Spleen (tissue), 7 donors: ENCODE results near the gene SASH1.

Source experiments
- CTCF ChIP-seq, 11 experiments: fragments of 200-600 bp in 7 of 11; fragments of 450-650 bp in 4 of 11; sonication (generic) in 4 of 11; IDR thresholded peaks in 8 of 11; conservative IDR thresholded peaks in 3 of 11; 1 replicate in 7 of 11; 2 replicates in 4 of 11; pipeline versions ENCODE4 v1.4.0 to v1.8.0; 2016 to 2021; ENCODE audit warnings: antibody characterized with exemption in 11 of 11, inconsistent platforms in 4 of 11, mild to moderate bottlenecking in 1 of 11
- POLR2A ChIP-seq, 3 donors: fragments of 450-650 bp; IDR thresholded peaks; one replicate each; pipeline ENCODE4 v1.5.1; 2017; ENCODE audit warnings: antibody characterized with exemption in 3 of 3, mild to moderate bottlenecking in 1 of 3
- donor health status: DM: no; HTN: no; CAD: no; lungs with moderate emphysema.
- donor health status: DM: no; HTN: no; CAD: no.
- donor health status: DM: no; HTN: no; CAD: no.

- no peak for TF ChIP-seq POLR2A (IDR thresholded peaks at IDR 0.05)
- no peak for TF ChIP-seq CTCF (IDR thresholded peaks at IDR 0.05 in 8 of 11, conservative IDR thresholded peaks at IDR 0.05 in 3 of 11)
Observed at GRCh38 chr6:148578837-148579565, 236.4 kb downstream of the SASH1 start.
